HepG2 (cell line): ENCODE data around the gene PRSS8. TPM values are rescaled to one million over a fixed set of nuclear protein-coding genes. Genes with fewer than 3 reads are reported as not detected.

Experiments used
- IKZF1 ChIP-seq: fragments of 450-650 bp; IDR thresholded peaks from 2 replicates; pipeline ENCODE4 v1.7.1; 2016
- MTA1 ChIP-seq: sonication (generic); formaldehyde crosslinking; IDR thresholded peaks from 2 replicates; pipeline ENCODE4 v1.4.0; 2020; ENCODE audit warnings: missing genetic modification reagents, mild to moderate bottlenecking, borderline replicate concordance
- NCOA1 ChIP-seq: sonication (generic); formaldehyde crosslinking; IDR thresholded peaks from 2 replicates; pipeline ENCODE4 v1.9.0; 2021; ENCODE audit warnings: missing genetic modification reagents
- SIN3B ChIP-seq: fragments of 150-350 bp; IDR thresholded peaks from 2 replicates; pipeline ENCODE4 v1.6.1; 2014; ENCODE audit warnings: low read length
- SNRNP70 ChIP-seq: fragments of 200-400 bp; formaldehyde crosslinking; IDR thresholded peaks from 2 replicates; pipeline ENCODE4 v1.6.1; 2017; ENCODE audit warnings: mild to moderate bottlenecking, low read depth, low read length, moderate library complexity
- SRY ChIP-seq: sonication (generic); formaldehyde crosslinking; IDR thresholded peaks from 2 replicates; pipeline ENCODE4 v1.8.0; 2022; ENCODE audit warnings: mild to moderate bottlenecking, missing genetic modification reagents
- STAG1 ChIP-seq: sonication (generic); formaldehyde crosslinking; IDR thresholded peaks from 2 replicates; pipeline ENCODE4 v1.4.0; 2020; ENCODE audit warnings: missing genetic modification reagents
- ZBTB10 ChIP-seq: sonication (generic); formaldehyde crosslinking; IDR thresholded peaks from 2 replicates; pipeline ENCODE4 v1.4.0; 2020; ENCODE audit warnings: missing genetic modification reagents, borderline replicate concordance
- ZNF20 ChIP-seq: sonication (generic); formaldehyde crosslinking; IDR thresholded peaks from 2 replicates; pipeline ENCODE4 v1.4.0; 2020; ENCODE audit warnings: mild to moderate bottlenecking, moderate library complexity, missing genetic modification reagents
- ZNF235 ChIP-seq: sonication (generic); formaldehyde crosslinking; IDR thresholded peaks from 2 replicates; pipeline ENCODE4 v1.8.1; 2023; ENCODE audit warnings: mild to moderate bottlenecking, missing genetic modification reagents, borderline replicate concordance
- ZNF329 ChIP-seq: sonication (generic); formaldehyde crosslinking; IDR thresholded peaks from 2 replicates; pipeline ENCODE4 v1.9.0; 2021; ENCODE audit warnings: low read depth, mild to moderate bottlenecking, missing genetic modification reagents
- ZNF501 ChIP-seq: sonication (generic); formaldehyde crosslinking; IDR thresholded peaks from 2 replicates; pipeline ENCODE4 v1.5.1; 2020; ENCODE audit warnings: mild to moderate bottlenecking, moderate library complexity, missing genetic modification reagents
- ZNF570 ChIP-seq: sonication (generic); formaldehyde crosslinking; IDR thresholded peaks from 2 replicates; pipeline ENCODE4 v1.4.0; 2020; ENCODE audit warnings: mild to moderate bottlenecking, missing genetic modification reagents, borderline replicate concordance
- ZNF605 ChIP-seq: sonication (generic); formaldehyde crosslinking; IDR thresholded peaks from 2 replicates; pipeline ENCODE4 v1.8.0; 2022; ENCODE audit warnings: mild to moderate bottlenecking, missing genetic modification reagents
- ZNF619 ChIP-seq: sonication (generic); formaldehyde crosslinking; IDR thresholded peaks from 2 replicates; pipeline ENCODE4 v1.4.0; 2020; ENCODE audit warnings: mild to moderate bottlenecking, missing genetic modification reagents
- ZSCAN21 ChIP-seq: sonication (generic); formaldehyde crosslinking; IDR thresholded peaks from 2 replicates; pipeline ENCODE4 v1.8.0; 2022; ENCODE audit warnings: mild to moderate bottlenecking, missing genetic modification reagents, moderate library complexity, borderline replicate concordance
- polyA plus RNA-seq, 8 experiments: library from polyadenylated mRNA; depleted of rRNA in 3 of 8; stranded (reverse) in 7 of 8; unstranded in 1 of 8; fragments of >200 nt; fragmentation: Illumina TruSeq in 4 of 8; extraction: Trizol in 4 of 8; gene quantifications; 2 replicates each; pipeline versions ENCODE4 v1.2.1 to v1.2.3, GENCODE V29; 2011 to 2016; ENCODE audit warnings: low read depth in 4 of 8, missing spikeins in 1 of 8, mixed read lengths in 1 of 8; ENCODE audit not compliant: insufficient read depth in 1 of 8
- total RNA-seq, 5 experiments: library from RNA; depleted of rRNA; stranded (reverse); fragments of >200 nt; fragmentation: Illumina TruSeq; extraction: Trizol; gene quantifications; 2 replicates each; pipeline ENCODE4 v1.2.3, GENCODE V29; 2016; ENCODE audit warnings: low read depth in 1 of 5
- TF ChIP-seq, protein P1 (sequence below): sonication (generic); formaldehyde crosslinking; IDR thresholded peaks from 2 replicates; pipeline ENCODE4 v1.8.1; 2023; ENCODE audit warnings: mild to moderate bottlenecking, inconsistent platforms, moderate library complexity, missing genetic modification reagents, borderline replicate concordance
- TF ChIP-seq, protein P2 (sequence below): sonication (generic); formaldehyde crosslinking; IDR thresholded peaks from 2 replicates; pipeline ENCODE4 v1.5.0; 2020; ENCODE audit warnings: mild to moderate bottlenecking, low read depth, missing genetic modification reagents, borderline replicate concordance
- TF ChIP-seq, protein P3 (sequence below): IDR thresholded peaks from 2 replicates; pipeline ENCODE4 v1.6.1; 2016; ENCODE audit warnings: low read depth
- TF ChIP-seq, protein P4 (sequence below): sonication (generic); formaldehyde crosslinking; IDR thresholded peaks from 2 replicates; pipeline ENCODE4 v1.8.0; 2023; ENCODE audit warnings: mild to moderate bottlenecking, missing genetic modification reagents
- TF ChIP-seq, protein P5 (sequence below): sonication (generic); IDR thresholded peaks from 2 replicates; pipeline ENCODE4 v1.6.1; 2016; ENCODE audit warnings: low read depth, borderline replicate concordance

The PRSS8 gene
- total and polyA plus RNA-seq, 2 of the 13 experiments (the other 11 are each of a cell fraction or from before 2014, with no cell fraction given): 2.6 to 7.2 TPM

DNA sequence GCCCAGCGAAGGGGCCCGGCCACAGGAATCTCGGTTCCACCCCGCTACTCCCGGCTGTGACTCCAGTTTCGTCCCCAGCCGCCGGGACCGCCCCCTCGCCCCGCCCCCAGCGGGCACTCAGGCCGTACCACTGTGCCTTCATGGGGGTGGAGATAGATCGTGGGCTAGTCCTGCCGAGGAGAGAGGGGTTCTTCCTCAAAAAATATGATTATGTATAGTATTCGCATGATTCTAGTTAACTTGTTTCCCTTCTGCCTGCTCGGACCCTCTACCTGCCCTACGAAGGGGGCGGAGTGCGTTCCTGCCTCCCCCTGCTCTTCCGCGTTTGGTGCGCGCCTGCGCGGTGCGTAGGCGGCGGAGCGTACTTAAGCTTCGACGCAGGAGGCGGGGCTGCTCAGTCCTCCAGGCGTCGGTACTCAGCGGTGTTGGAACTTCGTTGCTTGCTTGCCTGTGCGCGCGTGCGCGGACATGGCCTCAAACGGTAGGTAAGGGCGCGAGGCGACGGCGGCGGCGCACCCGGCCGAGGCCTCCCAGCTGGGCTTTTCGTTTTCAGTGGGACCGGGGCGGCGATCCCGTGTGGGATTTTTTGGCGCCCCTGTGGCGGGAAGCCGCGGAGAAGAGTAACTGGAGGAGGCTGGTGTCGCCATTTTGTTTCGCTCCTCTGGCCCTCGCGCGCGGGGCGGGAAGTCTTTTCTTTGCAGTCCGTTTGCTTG lies 44.4 kb upstream of the PRSS8 start, which contains the start of gene FUS (continued):
- TF ChIP-seq, protein P1, sequence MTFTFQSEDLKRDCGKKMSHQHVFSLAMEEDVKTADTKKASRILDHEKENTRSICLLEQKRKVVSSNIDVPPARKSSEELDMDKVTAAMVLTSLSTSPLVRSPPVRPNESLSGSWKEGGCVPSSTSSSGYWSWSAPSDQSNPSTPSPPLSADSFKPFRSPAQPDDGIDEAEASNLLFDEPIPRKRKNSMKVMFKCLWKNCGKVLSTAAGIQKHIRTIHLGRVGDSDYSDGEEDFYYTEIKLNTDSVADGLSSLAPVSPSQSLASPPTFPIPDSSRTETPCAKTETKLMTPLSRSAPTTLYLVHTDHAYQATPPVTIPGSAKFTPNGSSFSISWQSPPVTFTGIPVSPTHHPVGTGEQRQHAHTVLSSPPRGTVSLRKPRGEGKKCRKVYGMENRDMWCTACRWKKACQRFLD (CRISPR knock-in tag): peak; percentile 97
- peak; percentile 68 for TF ChIP-seq ZNF329
- TF ChIP-seq, protein P2, sequence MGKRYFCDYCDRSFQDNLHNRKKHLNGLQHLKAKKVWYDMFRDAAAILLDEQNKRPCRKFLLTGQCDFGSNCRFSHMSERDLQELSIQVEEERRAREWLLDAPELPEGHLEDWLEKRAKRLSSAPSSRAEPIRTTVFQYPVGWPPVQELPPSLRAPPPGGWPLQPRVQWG (CRISPR knock-in tag): no peak
- no peak for TF ChIP-seq IKZF1
- peak; percentile 99 for TF ChIP-seq NCOA1 (CRISPR knock-in tag)
- TF ChIP-seq ZNF605 (CRISPR knock-in tag): peak; percentile 14; the same call in 1 of the 2 replicates
- no peak; the same call in 1 of the 2 replicates for TF ChIP-seq ZNF20 (CRISPR knock-in tag)
- TF ChIP-seq SNRNP70: no peak
- TF ChIP-seq STAG1: no peak; the same call in 1 of the 2 replicates
- TF ChIP-seq ZNF619 (CRISPR knock-in tag): peak; percentile 53; the same call in 1 of the 2 replicates
- TF ChIP-seq, protein P3, sequence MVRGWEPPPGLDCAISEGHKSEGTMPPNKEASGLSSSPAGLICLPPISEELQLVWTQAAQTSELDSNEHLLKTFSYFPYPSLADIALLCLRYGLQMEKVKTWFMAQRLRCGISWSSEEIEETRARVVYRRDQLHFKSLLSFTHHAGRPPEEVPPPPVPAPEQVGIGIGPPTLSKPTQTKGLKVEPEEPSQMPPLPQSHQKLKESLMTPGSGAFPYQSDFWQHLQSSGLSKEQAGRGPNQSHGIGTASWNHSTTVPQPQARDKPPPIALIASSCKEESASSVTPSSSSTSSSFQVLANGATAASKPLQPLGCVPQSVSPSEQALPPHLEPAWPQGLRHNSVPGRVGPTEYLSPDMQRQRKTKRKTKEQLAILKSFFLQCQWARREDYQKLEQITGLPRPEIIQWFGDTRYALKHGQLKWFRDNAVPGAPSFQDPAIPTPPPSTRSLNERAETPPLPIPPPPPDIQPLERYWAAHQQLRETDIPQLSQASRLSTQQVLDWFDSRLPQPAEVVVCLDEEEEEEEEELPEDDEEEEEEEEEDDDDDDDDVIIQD (CRISPR knock-in tag): peak; percentile 68; the same call in 1 of the 2 replicates
- TF ChIP-seq, protein P4, sequence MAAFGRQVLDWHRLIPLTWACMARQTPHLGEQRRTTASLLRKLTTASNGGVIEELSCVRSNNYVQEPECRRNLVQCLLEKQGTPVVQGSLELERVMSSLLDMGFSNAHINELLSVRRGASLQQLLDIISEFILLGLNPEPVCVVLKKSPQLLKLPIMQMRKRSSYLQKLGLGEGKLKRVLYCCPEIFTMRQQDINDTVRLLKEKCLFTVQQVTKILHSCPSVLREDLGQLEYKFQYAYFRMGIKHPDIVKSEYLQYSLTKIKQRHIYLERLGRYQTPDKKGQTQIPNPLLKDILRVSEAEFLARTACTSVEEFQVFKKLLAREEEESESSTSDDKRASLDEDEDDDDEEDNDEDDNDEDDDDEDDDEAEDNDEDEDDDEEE: peak; percentile 83
- peak; percentile 68; the same call in 1 of the 2 replicates for TF ChIP-seq SIN3B
- TF ChIP-seq ZSCAN21: no peak; the same call in 1 of the 2 replicates
- TF ChIP-seq SRY (CRISPR knock-in tag): peak; percentile 82; the same call in 1 of the 2 replicates
- TF ChIP-seq ZNF570 (CRISPR knock-in tag): no peak; the same call in 1 of the 2 replicates
- TF ChIP-seq, protein P5, sequence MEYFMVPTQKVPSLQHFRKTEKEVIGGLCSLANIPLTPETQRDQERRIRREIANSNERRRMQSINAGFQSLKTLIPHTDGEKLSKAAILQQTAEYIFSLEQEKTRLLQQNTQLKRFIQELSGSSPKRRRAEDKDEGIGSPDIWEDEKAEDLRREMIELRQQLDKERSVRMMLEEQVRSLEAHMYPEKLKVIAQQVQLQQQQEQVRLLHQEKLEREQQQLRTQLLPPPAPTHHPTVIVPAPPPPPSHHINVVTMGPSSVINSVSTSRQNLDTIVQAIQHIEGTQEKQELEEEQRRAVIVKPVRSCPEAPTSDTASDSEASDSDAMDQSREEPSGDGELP: 0 out of 2 replicates have a peak, but pooled peaks have one; percentile 10
- TF ChIP-seq ZNF501 (CRISPR knock-in tag): peak; percentile 96
- peak; percentile 84 for TF ChIP-seq ZNF235 (CRISPR knock-in tag)
- 0 out of 2 replicates have a peak, but pooled peaks have one; percentile 9 for TF ChIP-seq MTA1 (CRISPR knock-in tag)
- TF ChIP-seq ZBTB10 (CRISPR knock-in tag): peak; percentile 84
